ENCODE data around the gene MICOS13. TPM values are rescaled to one million over a fixed set of nuclear protein-coding genes. Genes with fewer than 3 reads are reported as not detected.
"Not testable (repeated sequence)": the region's sequence is repeated elsewhere in the genome, so short reads cannot be mapped to it uniquely, and the experiment has no call there.

MICOS13 gene
- polyA plus RNA-seq, 4 donors, result 41.9 to 134 (median 108) TPM

DNA sequence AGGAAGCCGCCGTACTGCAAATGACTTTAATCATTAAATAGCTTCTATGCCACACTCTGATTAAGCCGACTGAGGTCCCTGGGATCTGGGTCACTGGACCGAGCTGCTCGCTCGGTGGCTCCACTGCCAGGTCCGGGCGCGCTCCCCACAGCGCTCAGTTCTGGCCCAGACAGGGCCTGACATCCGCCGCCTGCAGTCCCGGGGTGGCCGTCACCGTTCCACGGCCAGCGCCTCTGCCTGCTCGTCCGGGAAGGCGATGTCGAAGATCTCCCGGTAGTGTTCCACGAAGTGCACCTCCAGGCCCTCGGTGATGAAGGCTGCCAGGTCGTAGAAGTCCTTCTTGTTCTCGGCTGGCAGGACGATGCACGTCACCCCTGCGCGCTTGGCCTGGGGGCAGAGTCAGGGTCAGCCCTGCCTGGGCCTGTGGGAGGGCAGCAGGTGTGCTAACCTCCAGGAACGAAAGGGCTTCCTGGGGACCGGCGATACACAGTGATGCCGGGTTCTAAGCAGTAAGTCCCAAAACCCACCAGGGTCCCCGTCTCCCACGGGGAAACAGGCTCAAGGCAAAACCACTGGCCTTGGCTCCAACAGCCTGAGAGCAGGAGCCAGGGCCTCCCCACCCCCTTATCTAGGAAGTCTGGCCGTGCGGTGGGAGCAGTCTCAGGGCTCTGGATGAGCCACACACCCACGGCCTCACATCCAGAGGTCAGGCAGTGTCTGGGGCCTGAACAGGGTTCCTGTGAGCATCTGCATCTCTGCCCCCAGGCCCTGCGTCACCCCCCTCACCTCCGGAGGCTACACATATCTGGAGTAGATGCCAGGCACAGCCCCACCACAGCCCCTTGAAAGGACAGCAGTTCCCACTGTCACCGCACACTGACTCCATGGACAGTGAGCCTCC is 11.8 kb upstream of the MICOS13 start:
- Histone ChIP-seq H3K4me3 (ENCODE audit: low read depth in 1 of 3, low read length in 3 of 3) (peak overlapping the region in 2 of 3 donors; percentile 72 to 94), H3K9me3 (ENCODE audit: control insufficient read depth in 2 of 2, insufficient read depth in 1 of 2, low read depth in 1 of 2, low read length in 1 of 2) (no peaks in the 10 kb centered on the region), H3K27ac (ENCODE audit: low read depth in 1 of 3, low read length in 2 of 3) (peak overlapping the region in 2 of 3 donors; percentile 84 to 87), H3K27me3 (ENCODE audit: control insufficient read depth in 3 of 3, insufficient read depth in 3 of 3, low read length in 3 of 3) (no peaks in the 10 kb centered on the region), H3K36me3 (ENCODE audit: control insufficient read depth in 3 of 3, insufficient read depth in 2 of 3, low read depth in 1 of 3, low read length in 3 of 3) (peaks cover 3 to 63% (median 12%) of the 10 kb centered on the region in 3 donors), H3K4me1 (ENCODE audit: control insufficient read depth in 3 of 3, insufficient read depth in 2 of 3, low read depth in 1 of 3, low read length in 2 of 3) (peaks cover 0 to 17% (median 0%) of the 10 kb centered on the region in 3 donors)
- no peak for FAIRE-seq
- 33 to 52% (median 37%) methylated on average over 33 to 42 of the region's 42 CpGs for WGBS, 3 donors
- no peak for DNase-seq

DNA sequence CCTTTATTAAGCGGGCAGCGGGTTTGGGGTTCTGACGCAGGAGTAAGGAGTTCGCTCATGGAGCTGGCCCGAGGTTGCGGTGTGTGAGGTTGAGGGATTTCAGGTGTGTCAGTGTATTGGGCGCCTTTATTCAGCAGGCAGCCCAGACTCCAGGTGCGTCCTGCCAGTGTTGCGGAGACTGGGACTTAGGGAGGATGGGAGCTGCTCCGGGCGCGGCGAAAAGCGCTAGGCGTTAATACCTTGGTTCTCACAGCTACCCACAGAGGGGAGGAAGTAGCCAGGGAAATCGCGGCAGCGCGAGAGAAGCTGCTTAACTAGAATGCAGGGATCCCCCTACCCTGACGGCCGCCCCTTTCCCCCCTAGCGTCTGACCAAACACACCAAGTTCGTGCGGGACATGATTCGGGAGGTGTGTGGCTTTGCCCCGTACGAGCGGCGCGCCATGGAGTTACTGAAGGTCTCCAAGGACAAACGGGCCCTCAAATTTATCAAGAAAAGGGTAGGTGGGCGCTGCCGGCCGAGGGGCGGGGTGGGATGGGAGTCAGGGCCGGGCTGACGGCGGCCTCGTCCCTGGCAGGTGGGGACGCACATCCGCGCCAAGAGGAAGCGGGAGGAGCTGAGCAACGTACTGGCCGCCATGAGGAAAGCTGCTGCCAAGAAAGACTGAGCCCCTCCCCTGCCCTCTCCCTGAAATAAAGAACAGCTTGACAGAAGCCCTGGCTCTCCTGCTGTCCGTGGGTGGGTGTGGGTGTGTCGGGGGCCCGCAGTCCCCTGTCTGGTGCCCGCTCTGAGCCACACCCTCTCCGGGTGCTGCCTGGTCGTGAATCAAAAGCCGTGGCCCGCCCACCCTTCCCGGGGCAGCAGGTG is 10.9 kb upstream of the MICOS13 start:
- Histone ChIP-seq H3K9me3 (ENCODE audit: control insufficient read depth in 2 of 2, insufficient read depth in 1 of 2, low read depth in 1 of 2, low read length in 1 of 2) (no peaks in the 10 kb centered on the region), H3K27ac (ENCODE audit: low read depth in 1 of 3, low read length in 2 of 3) (peak overlapping the region; percentile 84 to 90 (median 87)), H3K27me3 (ENCODE audit: control insufficient read depth in 3 of 3, insufficient read depth in 3 of 3, low read length in 3 of 3) (no peaks in the 10 kb centered on the region), H3K4me1 (ENCODE audit: control insufficient read depth in 3 of 3, insufficient read depth in 2 of 3, low read depth in 1 of 3, low read length in 2 of 3) (peaks cover 0 to 19% (median 0%) of the 10 kb centered on the region in 3 donors), H3K36me3 (ENCODE audit: control insufficient read depth in 3 of 3, insufficient read depth in 2 of 3, low read depth in 1 of 3, low read length in 3 of 3) (peaks cover 3 to 54% (median 9%) of the 10 kb centered on the region in 3 donors), H3K4me3 (ENCODE audit: low read depth in 1 of 3, low read length in 3 of 3) (peak overlapping the region; percentile 37 to 94 (median 72))
- WGBS, 3 donors, result 1 to 3% (median 1%) methylated on average over 50 to 54 of the region's 54 CpGs
- DNase-seq, result peak; percentile 66 to 76
- FAIRE-seq, result no peak

DNA sequence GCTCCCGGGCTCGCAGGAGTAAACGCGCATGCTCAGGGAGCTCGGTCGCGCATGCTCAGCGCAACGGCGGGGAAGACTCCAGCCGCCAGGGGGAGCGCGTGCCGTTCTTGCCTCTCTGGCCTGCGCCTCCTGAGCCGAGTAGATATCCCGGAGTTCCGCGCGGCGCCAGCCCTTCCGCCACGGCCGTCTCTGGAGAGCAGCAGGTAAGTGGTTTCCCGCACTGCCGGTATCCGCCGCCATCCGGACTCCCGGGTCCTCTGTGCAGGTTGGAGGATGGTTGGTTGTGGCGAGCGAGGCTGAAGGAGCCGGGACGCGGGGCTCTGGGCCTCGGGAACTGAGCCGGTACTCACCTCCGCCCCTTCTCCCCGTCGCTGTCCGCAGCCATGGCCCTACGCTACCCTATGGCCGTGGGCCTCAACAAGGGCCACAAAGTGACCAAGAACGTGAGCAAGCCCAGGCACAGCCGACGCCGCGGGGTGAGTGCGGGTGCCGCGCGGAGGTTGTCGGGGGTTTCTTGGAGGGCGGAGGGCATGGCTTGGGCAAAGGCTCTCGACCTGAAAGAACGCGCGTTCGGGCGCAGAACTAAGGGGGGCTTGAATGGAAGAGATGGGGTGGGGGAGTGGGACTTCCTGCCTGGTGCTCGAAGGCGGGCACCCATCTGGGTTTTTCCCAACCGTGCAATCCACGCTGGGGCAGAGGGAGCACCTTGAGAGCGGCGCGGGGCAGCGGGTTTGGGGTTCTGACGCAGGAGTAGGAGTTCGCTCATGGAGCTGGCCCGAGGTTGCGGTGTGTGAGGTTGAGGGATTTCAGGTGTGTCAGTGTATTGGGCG is 10.0 kb upstream of the MICOS13 start, which contains the start of gene RPL36:
RPL36 (plus strand) TSS at position 171 of the 830 bp plus-strand sequence; CDS start at position 384, 213 bp downstream.
- Histone ChIP-seq H3K4me1 (ENCODE audit: control insufficient read depth in 3 of 3, insufficient read depth in 2 of 3, low read depth in 1 of 3, low read length in 2 of 3) (peaks cover 0 to 21% (median 0%) of the 10 kb centered on the region in 3 donors), H3K9me3 (ENCODE audit: control insufficient read depth in 2 of 2, insufficient read depth in 1 of 2, low read depth in 1 of 2, low read length in 1 of 2) (no peaks in the 10 kb centered on the region), H3K27ac (ENCODE audit: low read depth in 1 of 3, low read length in 2 of 3) (peak within 1 kb of the TSS; percentile 84 to 90 (median 87)), H3K4me3 (ENCODE audit: low read depth in 1 of 3, low read length in 3 of 3) (peak within 1 kb of the TSS; percentile 67 to 94 (median 72)), H3K27me3 (ENCODE audit: control insufficient read depth in 3 of 3, insufficient read depth in 3 of 3, low read length in 3 of 3) (no peaks in the 10 kb centered on the region), H3K36me3 (ENCODE audit: control insufficient read depth in 3 of 3, insufficient read depth in 2 of 3, low read depth in 1 of 3, low read length in 3 of 3) (peaks cover 3 to 45% (median 3%) of the 10 kb centered on the region in 3 donors)
- WGBS, 3 donors, result 0 to 1% (median 1%) methylated on average over 63 to 73 of the region's 73 CpGs
- no peak for FAIRE-seq
- peak; percentile 97 to 99 for DNase-seq

DNA sequence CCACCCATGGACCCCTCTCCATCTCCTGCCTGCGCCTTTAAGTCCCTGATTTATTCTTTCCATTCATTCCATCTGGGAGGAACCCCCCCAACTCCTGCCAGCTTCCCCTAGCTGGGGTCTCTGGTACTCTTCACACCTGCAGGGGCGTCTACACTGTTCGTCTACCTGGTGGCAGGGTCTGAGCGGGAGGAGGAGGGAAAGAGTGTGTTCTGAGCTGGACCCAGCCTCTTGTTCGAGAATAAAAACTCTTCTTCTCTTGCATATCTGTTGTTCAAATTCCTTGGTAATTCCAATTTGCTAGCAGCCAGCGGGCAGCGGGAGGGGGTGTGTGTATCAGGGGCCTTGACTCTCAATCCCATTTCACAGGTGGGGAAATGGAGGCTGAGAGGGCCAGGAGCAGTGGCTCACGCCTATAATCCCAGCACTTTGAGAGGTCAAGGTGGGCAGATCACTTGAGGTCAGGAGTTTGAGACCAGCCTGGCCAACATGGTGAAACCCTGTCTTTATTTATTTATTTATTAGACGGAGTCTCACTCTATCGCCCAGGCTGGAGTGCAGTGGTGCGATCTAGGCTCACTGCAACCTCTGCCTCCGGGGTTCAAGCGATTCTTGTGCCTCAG is 8.1 kb upstream of the MICOS13 start:
- not testable (repeated sequence) for FAIRE-seq

DNA sequence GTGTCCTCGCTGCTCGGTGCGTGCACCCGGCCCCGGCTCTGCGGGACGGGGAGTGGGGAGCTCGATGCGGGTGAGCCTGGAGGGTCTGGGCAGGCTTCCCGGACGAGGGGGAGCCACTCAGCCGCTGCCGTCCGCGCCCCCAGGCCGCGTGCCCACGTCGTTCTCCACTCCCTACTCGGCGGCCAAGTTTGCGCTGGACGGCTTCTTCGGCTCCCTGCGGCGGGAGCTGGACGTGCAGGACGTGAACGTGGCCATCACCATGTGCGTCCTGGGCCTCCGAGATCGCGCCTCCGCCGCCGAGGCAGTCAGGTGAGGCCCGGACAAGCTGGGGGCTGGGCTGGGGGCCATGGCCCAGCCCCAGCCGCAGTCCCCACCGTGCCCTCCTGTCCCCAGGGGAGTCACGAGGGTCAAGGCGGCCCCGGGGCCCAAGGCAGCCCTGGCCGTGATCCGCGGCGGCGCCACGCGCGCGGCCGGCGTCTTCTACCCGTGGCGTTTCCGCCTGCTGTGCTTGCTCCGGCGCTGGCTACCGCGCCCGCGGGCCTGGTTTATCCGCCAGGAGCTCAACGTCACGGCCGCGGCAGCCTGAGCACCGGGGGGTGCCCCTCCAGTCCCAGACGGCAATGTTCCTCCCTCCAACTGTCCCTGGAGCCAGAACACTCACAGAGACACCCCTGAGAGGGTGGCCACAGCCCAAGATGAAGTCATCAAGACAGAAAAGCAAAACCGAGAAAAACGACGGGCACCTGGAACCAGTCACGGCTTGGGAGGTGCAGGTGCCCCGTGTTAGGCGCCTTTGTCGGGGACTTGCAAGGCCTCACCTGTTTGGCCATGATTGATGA is 7.3 kb upstream of the MICOS13 start:
- no peaks in the 10 kb centered on the region for H3K9me3 ChIP-seq (ENCODE audit: control insufficient read depth in 2 of 2, insufficient read depth in 1 of 2, low read depth in 1 of 2, low read length in 1 of 2)
- no peaks in the 10 kb centered on the region for H3K27me3 ChIP-seq (ENCODE audit: control insufficient read depth in 3 of 3, insufficient read depth in 3 of 3, low read length in 3 of 3)
- H3K27ac ChIP-seq (ENCODE audit: low read depth in 1 of 3, low read length in 2 of 3), result peak overlapping the region; percentile 14 to 81 (median 28)
- no peak for FAIRE-seq
- H3K36me3 ChIP-seq (ENCODE audit: control insufficient read depth in 3 of 3, insufficient read depth in 2 of 3, low read depth in 1 of 3, low read length in 3 of 3), result peaks cover 0 to 18% (median 0%) of the 10 kb centered on the region in 3 donors
- peaks cover 0 to 16% (median 0%) of the 10 kb centered on the region in 3 donors for H3K4me1 ChIP-seq (ENCODE audit: control insufficient read depth in 3 of 3, insufficient read depth in 2 of 3, low read depth in 1 of 3, low read length in 2 of 3)
- H3K4me3 ChIP-seq (ENCODE audit: low read depth in 1 of 3, low read length in 3 of 3), result peak overlapping the region in 2 of 3 donors; percentile 20 to 40
- 53 to 58% (median 54%) methylated on average over 59 to 76 of the region's 76 CpGs for WGBS, 3 donors
- DNase-seq, result no peak

More for the DNA sequence above, 8.1 kb upstream of the MICOS13 start:
- Histone ChIP-seq H3K36me3 (ENCODE audit: control insufficient read depth in 3 of 3, insufficient read depth in 2 of 3, low read depth in 1 of 3, low read length in 3 of 3) (peaks cover 0 to 26% (median 0%) of the 10 kb centered on the region in 3 donors), H3K4me1 (ENCODE audit: control insufficient read depth in 3 of 3, insufficient read depth in 2 of 3, low read depth in 1 of 3, low read length in 2 of 3) (peaks cover 0 to 21% (median 0%) of the 10 kb centered on the region in 3 donors)
- DNase-seq; H3K27ac ChIP-seq (ENCODE audit: low read depth in 1 of 3, low read length in 2 of 3); H3K27me3 ChIP-seq (ENCODE audit: control insufficient read depth in 3 of 3, insufficient read depth in 3 of 3, low read length in 3 of 3); H3K9me3 ChIP-seq (ENCODE audit: control insufficient read depth in 2 of 2, insufficient read depth in 1 of 2, low read depth in 1 of 2, low read length in 1 of 2); H3K4me3 ChIP-seq (ENCODE audit: low read depth in 1 of 3, low read length in 3 of 3): not testable (repeated sequence)
- 93 to 97% (median 94%) methylated on average over 13 of the region's 13 CpGs for WGBS, 3 donors

DNA sequence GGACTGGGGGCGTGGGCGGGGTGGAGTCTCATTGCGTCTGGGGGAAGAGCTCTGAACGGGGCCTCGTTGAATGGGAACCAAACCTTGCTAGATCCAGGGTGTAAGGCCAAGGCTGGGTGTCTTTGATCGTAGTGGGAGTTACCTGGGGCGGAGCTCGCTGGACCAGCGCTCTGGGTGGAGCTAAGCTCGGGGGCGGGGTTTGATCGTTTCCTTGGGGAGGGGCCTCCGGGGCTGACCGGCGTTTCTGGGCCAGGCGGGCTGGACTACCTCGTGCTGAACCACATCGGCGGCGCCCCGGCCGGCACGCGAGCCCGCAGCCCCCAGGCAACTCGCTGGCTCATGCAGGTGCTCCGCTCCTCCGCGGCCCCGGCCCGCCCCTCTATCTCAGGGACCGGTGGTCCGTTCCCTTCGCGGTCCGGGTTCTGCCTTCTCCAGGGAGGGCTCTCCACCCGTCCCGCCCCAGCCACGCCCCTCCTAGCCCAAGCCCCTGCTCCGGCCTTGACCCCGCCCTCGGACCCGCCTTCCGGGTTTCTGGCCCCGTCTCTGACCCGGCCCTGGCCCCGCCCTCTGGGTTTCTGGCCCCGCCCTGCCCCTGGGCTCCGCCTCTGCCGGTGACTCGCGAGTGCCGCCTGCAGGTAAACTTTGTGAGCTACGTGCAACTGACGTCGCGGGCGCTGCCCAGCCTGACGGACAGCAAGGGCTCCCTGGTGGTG is 6.5 kb upstream of the MICOS13 start:
- Histone ChIP-seq H3K4me1 (ENCODE audit: control insufficient read depth in 3 of 3, insufficient read depth in 2 of 3, low read depth in 1 of 3, low read length in 2 of 3) (peaks cover 0 to 8% (median 0%) of the 10 kb centered on the region in 3 donors), H3K27ac (ENCODE audit: low read depth in 1 of 3, low read length in 2 of 3) (peak overlapping the region; percentile 14 to 81 (median 72)), H3K9me3 (ENCODE audit: control insufficient read depth in 2 of 2, insufficient read depth in 1 of 2, low read depth in 1 of 2, low read length in 1 of 2) (no peaks in the 10 kb centered on the region), H3K27me3 (ENCODE audit: control insufficient read depth in 3 of 3, insufficient read depth in 3 of 3, low read length in 3 of 3) (no peaks in the 10 kb centered on the region), H3K4me3 (ENCODE audit: low read depth in 1 of 3, low read length in 3 of 3) (peak overlapping the region; percentile 40 to 51 (median 49)), H3K36me3 (ENCODE audit: control insufficient read depth in 3 of 3, insufficient read depth in 2 of 3, low read depth in 1 of 3, low read length in 3 of 3) (peaks cover 0 to 10% (median 0%) of the 10 kb centered on the region in 3 donors)
- FAIRE-seq, result no peak
- WGBS, 3 donors, result 0 to 1% (median 0%) methylated on average over 36 to 59 of the region's 59 CpGs
- DNase-seq, result peak; percentile 96 to 97
